Spleen (tissue), 11 donors: Measurements from ENCODE around the gene RUSF1. TPM values are rescaled to one million over a fixed set of nuclear protein-coding genes. Genes with fewer than 3 reads are reported as not detected.

Source experiments
- DNase-seq: peaks from one replicate; pipeline ENCODE4 v3.0.0-alpha.2; 2020
- H3K27ac ChIP-seq, 8 donors: fragments of 200-600 bp; sonication (generic) in 7 of 8; 1 replicate in 4 of 8; 2 replicates in 4 of 8; pipeline versions ENCODE4 v1.5.0 to v1.8.0; 2016 to 2021; ENCODE audit warnings: inconsistent platforms in 4 of 8, mild to moderate bottlenecking in 4 of 8, moderate library complexity in 1 of 8
- H3K27me3 ChIP-seq, 7 donors: fragments of 200-600 bp; sonication (generic) in 6 of 7; replicated peaks in 1 of 7; 1 replicate in 4 of 7; 2 replicates in 3 of 7; pipeline versions ENCODE4 v1.5.0 to v1.8.0; 2016 to 2021; ENCODE audit warnings: inconsistent platforms in 3 of 7, mild to moderate bottlenecking in 1 of 7
- H3K36me3 ChIP-seq, 6 donors: fragments of 200-600 bp; sonication (generic) in 5 of 6; 1 replicate in 4 of 6; 2 replicates in 2 of 6; pipeline versions ENCODE4 v1.5.0 to v1.8.0; 2016 to 2021; ENCODE audit warnings: inconsistent platforms in 2 of 6
- H3K4me1 ChIP-seq, 6 donors: fragments of 200-600 bp; sonication (generic) in 5 of 6; 1 replicate in 3 of 6; 2 replicates in 3 of 6; pipeline versions ENCODE4 v1.5.0 to v1.8.0; 2016 to 2021; ENCODE audit warnings: inconsistent platforms in 3 of 6
- H3K4me3 ChIP-seq, 8 donors: fragments of 200-600 bp; sonication (generic) in 7 of 8; 1 replicate in 4 of 8; 2 replicates in 4 of 8; pipeline versions ENCODE4 v1.5.0 to v1.8.0; 2016 to 2021; ENCODE audit warnings: inconsistent platforms in 4 of 8, mild to moderate bottlenecking in 4 of 8, moderate library complexity in 2 of 8
- H3K9me3 ChIP-seq, 8 donors: fragments of 200-600 bp; sonication (generic) in 7 of 8; 1 replicate in 4 of 8; 2 replicates in 4 of 8; pipeline versions ENCODE4 v1.5.0 to v1.8.0; 2016 to 2021; ENCODE audit warnings: inconsistent platforms in 4 of 8
- POLR2A ChIP-seq, 3 donors: fragments of 450-650 bp; IDR thresholded peaks; one replicate each; pipeline ENCODE4 v1.5.1; 2017; ENCODE audit warnings: antibody characterized with exemption in 3 of 3, mild to moderate bottlenecking in 1 of 3
- POLR2AphosphoS5 ChIP-seq, 3 donors: sonication (generic); formaldehyde crosslinking; IDR thresholded peaks; one replicate each; pipeline ENCODE4 v1.5.1; 2017; ENCODE audit warnings: antibody characterized with exemption in 3 of 3
- WGBS, 5 donors: extraction: QIAGEN DNeasy Blood & Tissue Kit in 3 of 5; methylation state at CpG; one replicate each; pipeline versions ENCODE4 v1.1.5 to v1.1.7; 2013 to 2018; 5-methylcytosine and 5-hydroxymethylcytosine counted together
- intact Hi-C: fragments of 100-400 bp; cut with DNase I; formaldehyde crosslinking; loops from one replicate; pipeline ENCODE4 v1.15.0; 2023; ENCODE audit warnings: low total_unique reads
- polyA plus RNA-seq, 3 donors: library from polyadenylated mRNA; stranded (reverse); fragments of 200-250 nt; gene quantifications; one replicate each; pipeline ENCODE4 v1.2.1, GENCODE V29; 2013
- total RNA-seq, 7 donors: library from RNA; depleted of rRNA in 3 of 7; stranded (reverse); fragments of >200 nt in 3 of 7; fragmentation: NEBNext Ultra II Directional in 4 of 7; extraction: Animal tissue kit (Norgen Biotek cat#: 25700) in 4 of 7; gene quantifications; one replicate each; pipeline versions ENCODE4 v1.1.0 to v1.2.1, GENCODE V29; 2016 to 2021
- TF ChIP-seq, protein P1 (sequence below), 11 experiments: fragments of 200-600 bp in 7 of 11; fragments of 450-650 bp in 4 of 11; sonication (generic) in 4 of 11; IDR thresholded peaks in 8 of 11; conservative IDR thresholded peaks in 3 of 11; 1 replicate in 7 of 11; 2 replicates in 4 of 11; pipeline versions ENCODE4 v1.4.0 to v1.8.0; 2016 to 2021; ENCODE audit warnings: antibody characterized with exemption in 11 of 11, inconsistent platforms in 4 of 11, mild to moderate bottlenecking in 1 of 11
- donor health status: healthy with polysubstance abuse.
- donor health status: DM: no; HTN: no; CAD: no; lungs with moderate emphysema.
- donor health status: DM: no; HTN: no; CAD: no.
- donor health status: Bipolar disorder and iron deficiency.
- donor health status: healthy.
- donor health status: DM: no; HTN: no; CAD: no.
- donor health status: DM: yes; HTN: yes; CAD: no.

The RUSF1 gene
- total and polyA plus RNA-seq, 10 donors: 36.6 to 73.3 (median 51.2) TPM

DNA sequence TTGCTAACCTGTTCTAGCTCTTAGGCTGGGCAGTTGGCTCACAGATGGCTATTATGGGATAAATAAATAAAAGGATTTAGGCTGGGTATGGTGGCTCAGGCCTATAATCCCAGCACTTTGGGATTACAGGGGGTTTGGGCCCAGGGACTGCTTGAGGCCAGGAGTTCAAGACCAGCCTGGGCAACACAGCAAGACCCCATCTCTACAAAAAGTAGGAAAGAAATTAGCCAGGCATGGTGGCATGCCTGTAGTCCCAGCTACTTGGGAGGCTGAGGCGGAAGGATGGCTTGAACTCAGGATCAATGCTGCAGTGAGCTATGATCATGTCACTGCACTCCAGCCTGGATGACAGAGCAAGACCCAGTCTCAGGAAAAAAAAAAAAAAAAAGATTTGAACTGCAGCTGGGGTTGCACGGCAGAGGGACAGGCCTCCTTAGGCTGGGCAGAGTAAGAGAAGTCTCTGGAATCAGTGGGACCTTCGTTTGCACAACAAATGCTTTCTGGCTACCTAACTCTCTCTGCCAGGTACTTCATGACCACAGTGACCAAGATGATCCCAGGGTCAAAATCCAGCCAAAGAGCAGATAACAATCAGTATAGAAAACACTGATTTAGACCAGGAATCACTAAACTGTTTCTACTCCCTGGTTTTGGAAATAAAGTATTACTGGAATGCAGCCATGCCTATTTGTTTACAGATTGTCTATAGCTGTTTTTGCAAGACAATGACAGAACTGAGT, 6.8 kb downstream of the RUSF1 start:
- TF ChIP-seq POLR2A (IDR thresholded peaks at IDR 0.05) (no peak), POLR2AphosphoS5 (IDR thresholded peaks at IDR 0.05) (no peak)
- TF ChIP-seq, protein P1, sequence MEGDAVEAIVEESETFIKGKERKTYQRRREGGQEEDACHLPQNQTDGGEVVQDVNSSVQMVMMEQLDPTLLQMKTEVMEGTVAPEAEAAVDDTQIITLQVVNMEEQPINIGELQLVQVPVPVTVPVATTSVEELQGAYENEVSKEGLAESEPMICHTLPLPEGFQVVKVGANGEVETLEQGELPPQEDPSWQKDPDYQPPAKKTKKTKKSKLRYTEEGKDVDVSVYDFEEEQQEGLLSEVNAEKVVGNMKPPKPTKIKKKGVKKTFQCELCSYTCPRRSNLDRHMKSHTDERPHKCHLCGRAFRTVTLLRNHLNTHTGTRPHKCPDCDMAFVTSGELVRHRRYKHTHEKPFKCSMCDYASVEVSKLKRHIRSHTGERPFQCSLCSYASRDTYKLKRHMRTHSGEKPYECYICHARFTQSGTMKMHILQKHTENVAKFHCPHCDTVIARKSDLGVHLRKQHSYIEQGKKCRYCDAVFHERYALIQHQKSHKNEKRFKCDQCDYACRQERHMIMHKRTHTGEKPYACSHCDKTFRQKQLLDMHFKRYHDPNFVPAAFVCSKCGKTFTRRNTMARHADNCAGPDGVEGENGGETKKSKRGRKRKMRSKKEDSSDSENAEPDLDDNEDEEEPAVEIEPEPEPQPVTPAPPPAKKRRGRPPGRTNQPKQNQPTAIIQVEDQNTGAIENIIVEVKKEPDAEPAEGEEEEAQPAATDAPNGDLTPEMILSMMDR (IDR thresholded peaks at IDR 0.05 in 8 of 11, conservative IDR thresholded peaks at IDR 0.05 in 3 of 11): no peak
- no peaks in the 10 kb centered on the region for H3K9me3 ChIP-seq
- peaks cover 0 to 56% (median 34%) of the 10 kb centered on the region in 6 donors for H3K36me3 ChIP-seq
- H3K4me1 ChIP-seq: peaks cover 9 to 39% (median 30%) of the 10 kb centered on the region in 6 donors
- no peak for DNase-seq
- no peaks in the 10 kb centered on the region for H3K27me3 ChIP-seq
- intact Hi-C loops: no loop called here
- no peak overlapping the region for H3K27ac ChIP-seq
- WGBS, 5 donors: 83 to 97% (median 90%) methylated on average over 3 of the region's 3 CpGs
- H3K4me3 ChIP-seq: no peak overlapping the region

DNA sequence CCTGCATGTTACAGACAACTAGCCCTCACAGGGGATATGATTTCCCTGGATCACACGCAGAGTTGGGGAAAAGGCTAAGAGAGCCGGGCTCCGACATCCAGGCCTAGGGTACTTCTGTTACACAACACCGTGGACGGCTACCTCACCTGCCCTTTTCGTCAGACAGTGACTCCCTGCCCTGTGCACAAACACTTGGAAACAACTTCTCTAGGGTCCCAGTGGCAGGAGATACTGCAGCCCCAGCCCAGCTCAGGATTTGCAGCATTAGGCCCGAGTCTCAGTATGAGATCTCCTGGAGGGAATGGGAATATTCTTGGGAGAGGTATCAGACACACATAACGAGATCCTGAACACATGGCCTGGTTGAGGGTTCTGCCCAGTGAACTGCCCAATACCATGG, 8.3 kb downstream of the RUSF1 start:
- no peak overlapping the region for H3K4me3 ChIP-seq
- H3K9me3 ChIP-seq: no peaks in the 10 kb centered on the region
- peaks cover 3 to 24% (median 15%) of the 10 kb centered on the region in 6 donors for H3K4me1 ChIP-seq
- H3K27me3 ChIP-seq: no peaks in the 10 kb centered on the region
- TF ChIP-seq POLR2A (IDR thresholded peaks at IDR 0.05): no peak
- TF ChIP-seq, protein P1 (IDR thresholded peaks at IDR 0.05 in 8 of 11, conservative IDR thresholded peaks at IDR 0.05 in 3 of 11): no peak
- TF ChIP-seq POLR2AphosphoS5 (IDR thresholded peaks at IDR 0.05): no peak
- no peak for DNase-seq
- 92 to 97% (median 96%) methylated on average over 8 of the region's 8 CpGs for WGBS, 5 donors
- no peak overlapping the region for H3K27ac ChIP-seq
- intact Hi-C loops: no loop called here
- peaks cover 0 to 61% (median 42%) of the 10 kb centered on the region in 6 donors for H3K36me3 ChIP-seq

DNA sequence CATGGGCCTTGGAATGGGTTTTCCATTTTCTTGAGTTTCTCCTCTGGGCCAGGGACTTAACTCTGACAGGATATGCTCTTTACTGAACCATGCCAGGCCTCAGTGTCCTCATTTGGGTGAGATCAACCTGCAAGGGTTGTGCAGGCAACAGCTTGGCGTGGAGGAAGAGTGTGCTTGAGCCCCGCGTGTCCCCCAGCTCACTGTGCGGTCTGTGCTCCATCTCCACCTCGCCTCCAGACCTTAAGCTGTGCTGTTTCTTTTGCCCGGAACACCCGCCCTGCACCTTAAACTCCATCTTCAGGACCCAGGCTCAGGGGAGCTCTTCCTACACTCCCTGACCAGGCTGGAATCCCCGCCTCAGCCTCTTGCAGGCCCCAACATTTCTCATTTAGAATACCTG, 9.7 kb downstream of the RUSF1 start:
- no peaks in the 10 kb centered on the region for H3K9me3 ChIP-seq
- DNase-seq: no peak
- H3K4me1 ChIP-seq: peaks cover 0 to 10% (median 2%) of the 10 kb centered on the region in 6 donors
- WGBS, 5 donors: 96 to 99% (median 97%) methylated on average over 8 of the region's 8 CpGs
- intact Hi-C loops: no loop called here
- peaks cover 0 to 73% (median 49%) of the 10 kb centered on the region in 6 donors for H3K36me3 ChIP-seq
- H3K27ac ChIP-seq: no peak overlapping the region
- no peak overlapping the region for H3K4me3 ChIP-seq
- TF ChIP-seq, protein P1 (IDR thresholded peaks at IDR 0.05 in 8 of 11, conservative IDR thresholded peaks at IDR 0.05 in 3 of 11): no peak
- TF ChIP-seq POLR2AphosphoS5 (IDR thresholded peaks at IDR 0.05): no peak
- TF ChIP-seq POLR2A (IDR thresholded peaks at IDR 0.05): no peak
- no peaks in the 10 kb centered on the region for H3K27me3 ChIP-seq

DNA sequence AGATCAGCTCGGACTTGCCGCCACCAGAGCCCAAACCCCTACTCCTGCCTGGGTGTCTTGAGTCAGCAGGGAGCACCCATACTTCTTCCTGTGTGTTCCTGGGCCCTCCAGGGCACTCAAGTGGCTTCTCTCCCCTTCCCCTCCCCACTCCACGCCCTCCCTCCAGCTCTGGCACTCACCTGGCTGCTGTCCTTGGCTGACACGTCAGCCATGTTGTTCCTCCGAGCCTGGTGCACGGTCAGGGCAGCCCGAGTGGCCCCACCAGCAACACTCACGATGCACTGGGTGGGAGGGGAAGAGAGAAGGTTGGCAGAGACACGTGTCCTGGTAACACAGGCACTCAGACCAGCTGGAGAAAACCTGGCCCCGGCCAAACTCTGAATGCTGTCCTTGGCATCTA, 11.5 kb downstream of the RUSF1 start:
- no peak overlapping the region for H3K27ac ChIP-seq
- TF ChIP-seq POLR2A (IDR thresholded peaks at IDR 0.05) (no peak), POLR2AphosphoS5 (IDR thresholded peaks at IDR 0.05) (peak in 1 of 3 donors; percentile 26)
- TF ChIP-seq, protein P1 (IDR thresholded peaks at IDR 0.05 in 8 of 11, conservative IDR thresholded peaks at IDR 0.05 in 3 of 11): no peak
- 92 to 97% (median 93%) methylated on average over 8 to 10 of the region's 10 CpGs for WGBS, 5 donors
- no peaks in the 10 kb centered on the region for H3K4me1 ChIP-seq
- no peak for DNase-seq
- no peaks in the 10 kb centered on the region for H3K27me3 ChIP-seq
- no peak overlapping the region for H3K4me3 ChIP-seq
- no peaks in the 10 kb centered on the region for H3K9me3 ChIP-seq
- peaks cover 0 to 91% (median 66%) of the 10 kb centered on the region in 6 donors for H3K36me3 ChIP-seq
- intact Hi-C loops: no loop called here
